ENCODE measurements around the gene ECE1.

ECE1 gene

DNA sequence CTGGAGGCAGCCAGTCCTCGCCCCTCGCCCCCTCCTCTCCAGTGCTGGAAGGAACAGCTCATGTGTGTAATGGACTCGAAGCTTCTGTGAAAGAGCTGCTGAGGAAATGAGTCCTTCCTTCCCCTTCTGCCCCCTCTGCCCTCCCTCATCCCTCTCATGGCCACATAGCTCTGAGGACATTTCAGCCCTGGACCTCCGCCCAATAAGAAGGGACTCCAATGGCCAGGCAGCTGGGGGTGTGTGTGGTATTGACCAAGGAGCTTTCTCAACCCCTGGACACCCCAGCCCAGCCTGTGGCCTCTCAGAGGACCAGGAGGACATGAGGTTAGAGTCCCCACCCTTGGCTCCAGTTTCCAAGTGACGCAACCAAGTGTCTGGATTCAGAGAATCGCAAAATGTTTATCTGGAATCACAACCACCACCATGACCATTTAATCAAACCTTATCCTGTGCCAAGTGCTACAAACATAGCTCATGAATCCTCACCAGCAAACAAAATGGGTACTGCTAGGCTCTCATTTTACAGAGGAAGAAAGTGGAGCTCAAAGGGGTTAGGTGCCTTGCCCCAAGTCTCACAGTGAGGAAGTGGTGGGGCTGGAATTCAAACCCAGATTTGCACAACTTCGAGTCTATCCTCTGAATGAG, 47.8 kb upstream of the ECE1 start:
- Histone ChIP-seq H3K4me3 (ENCODE audit: low read depth in 1 of 2, low read length in 2 of 2) (no peak overlapping the region), H2AFZ (ENCODE audit: low read depth, low read length) (no peak overlapping the region), H3K27me3 (ENCODE audit: insufficient read depth, low read length, poor library complexity) (no peaks in the 10 kb centered on the region), H3K36me3 (ENCODE audit: insufficient read depth, low read length) (no peaks in the 10 kb centered on the region), H3K9me3 (ENCODE audit: insufficient read depth, low read length, severe bottlenecking) (no peaks in the 10 kb centered on the region), H3K4me2 (ENCODE audit: insufficient read depth, low read length) (no peak overlapping the region), H3K27ac (ENCODE audit: low read length) (no peak overlapping the region), H3K9ac (ENCODE audit: low read depth, low read length) (no peak overlapping the region), H3K4me1 (ENCODE audit: insufficient read depth, low read length) (peaks cover 32% of the 10 kb centered on the region), H4K20me1 (ENCODE audit: insufficient read depth, low read length) (peaks cover 73% of the 10 kb centered on the region), H3K79me2 (ENCODE audit: insufficient read depth, low read length) (peaks cover 25% of the 10 kb centered on the region)
- ATAC-seq (ENCODE audit: insufficient read depth, low read depth), result no peak
- TF ChIP-seq EZH2 (IDR thresholded peaks at IDR 0.05; ENCODE audit: borderline replicate concordance, low read depth, low read length, severe bottlenecking), result no peak
- TF ChIP-seq, protein P1, sequence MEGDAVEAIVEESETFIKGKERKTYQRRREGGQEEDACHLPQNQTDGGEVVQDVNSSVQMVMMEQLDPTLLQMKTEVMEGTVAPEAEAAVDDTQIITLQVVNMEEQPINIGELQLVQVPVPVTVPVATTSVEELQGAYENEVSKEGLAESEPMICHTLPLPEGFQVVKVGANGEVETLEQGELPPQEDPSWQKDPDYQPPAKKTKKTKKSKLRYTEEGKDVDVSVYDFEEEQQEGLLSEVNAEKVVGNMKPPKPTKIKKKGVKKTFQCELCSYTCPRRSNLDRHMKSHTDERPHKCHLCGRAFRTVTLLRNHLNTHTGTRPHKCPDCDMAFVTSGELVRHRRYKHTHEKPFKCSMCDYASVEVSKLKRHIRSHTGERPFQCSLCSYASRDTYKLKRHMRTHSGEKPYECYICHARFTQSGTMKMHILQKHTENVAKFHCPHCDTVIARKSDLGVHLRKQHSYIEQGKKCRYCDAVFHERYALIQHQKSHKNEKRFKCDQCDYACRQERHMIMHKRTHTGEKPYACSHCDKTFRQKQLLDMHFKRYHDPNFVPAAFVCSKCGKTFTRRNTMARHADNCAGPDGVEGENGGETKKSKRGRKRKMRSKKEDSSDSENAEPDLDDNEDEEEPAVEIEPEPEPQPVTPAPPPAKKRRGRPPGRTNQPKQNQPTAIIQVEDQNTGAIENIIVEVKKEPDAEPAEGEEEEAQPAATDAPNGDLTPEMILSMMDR (IDR thresholded peaks at IDR 0.05; ENCODE audit: borderline replicate concordance, extremely low read depth, low read length, poor library complexity, severe bottlenecking), result no peak
- DNase-seq, result no peak

GRCh38 chr1:21337454-21337927, 47.2 kb upstream of the ECE1 start:
- no peaks in the 10 kb centered on the region for H3K36me3 ChIP-seq (ENCODE audit: insufficient read depth, low read length)
- H3K9me3 ChIP-seq (ENCODE audit: insufficient read depth, low read length, severe bottlenecking), result no peaks in the 10 kb centered on the region
- H3K4me2 ChIP-seq (ENCODE audit: insufficient read depth, low read length), result no peak overlapping the region
- peaks cover 71% of the 10 kb centered on the region for H4K20me1 ChIP-seq (ENCODE audit: insufficient read depth, low read length)
- TF ChIP-seq, protein P1 (IDR thresholded peaks at IDR 0.05; ENCODE audit: borderline replicate concordance, extremely low read depth, low read length, poor library complexity, severe bottlenecking), result no peak
- TF ChIP-seq EZH2 (IDR thresholded peaks at IDR 0.05; ENCODE audit: borderline replicate concordance, low read depth, low read length, severe bottlenecking), result no peak
- peaks cover 32% of the 10 kb centered on the region for H3K4me1 ChIP-seq (ENCODE audit: insufficient read depth, low read length)
- peaks cover 20% of the 10 kb centered on the region for H3K79me2 ChIP-seq (ENCODE audit: insufficient read depth, low read length)
- no peak overlapping the region for H3K4me3 ChIP-seq (ENCODE audit: low read depth in 1 of 2, low read length in 2 of 2)
- H3K27ac ChIP-seq (ENCODE audit: low read length), result no peak overlapping the region
- no peak for ATAC-seq (ENCODE audit: insufficient read depth, low read depth)
- no peak for DNase-seq
- H2AFZ ChIP-seq (ENCODE audit: low read depth, low read length), result no peak overlapping the region
- H3K9ac ChIP-seq (ENCODE audit: low read depth, low read length), result no peak overlapping the region
- H3K27me3 ChIP-seq (ENCODE audit: insufficient read depth, low read length, poor library complexity), result no peaks in the 10 kb centered on the region

GRCh38 chr1:21337010-21337437, 46.8 kb upstream of the ECE1 start:
- Histone ChIP-seq H3K4me1 (ENCODE audit: insufficient read depth, low read length) (peaks cover 27% of the 10 kb centered on the region), H4K20me1 (ENCODE audit: insufficient read depth, low read length) (peaks cover 69% of the 10 kb centered on the region), H3K9me3 (ENCODE audit: insufficient read depth, low read length, severe bottlenecking) (no peaks in the 10 kb centered on the region), H3K79me2 (ENCODE audit: insufficient read depth, low read length) (peaks cover 21% of the 10 kb centered on the region), H3K4me3 (ENCODE audit: low read depth in 1 of 2, low read length in 2 of 2) (no peak overlapping the region), H3K27ac (ENCODE audit: low read length) (no peak overlapping the region), H3K9ac (ENCODE audit: low read depth, low read length) (no peak overlapping the region), H3K27me3 (ENCODE audit: insufficient read depth, low read length, poor library complexity) (no peaks in the 10 kb centered on the region), H2AFZ (ENCODE audit: low read depth, low read length) (no peak overlapping the region), H3K4me2 (ENCODE audit: insufficient read depth, low read length) (no peak overlapping the region), H3K36me3 (ENCODE audit: insufficient read depth, low read length) (no peaks in the 10 kb centered on the region)
- ATAC-seq (ENCODE audit: insufficient read depth, low read depth) (no peak), DNase-seq (no peak)
- TF ChIP-seq, protein P1 (IDR thresholded peaks at IDR 0.05; ENCODE audit: borderline replicate concordance, extremely low read depth, low read length, poor library complexity, severe bottlenecking), result no peak
- no peak for TF ChIP-seq EZH2 (IDR thresholded peaks at IDR 0.05; ENCODE audit: borderline replicate concordance, low read depth, low read length, severe bottlenecking)

All from DND-41 (cell line).